ENCODE measurements around the gene SLC30A4. TPM values are rescaled to one million over a fixed set of nuclear protein-coding genes. Genes with fewer than 3 reads are reported as not detected.

The SLC30A4 gene
- total and polyA plus RNA-seq, 2 donors (not counting 1 experiment from before 2014, with no cell fraction given), result 6.7 to 12.2 TPM

- Histone ChIP-seq H4K20me1 (ENCODE audit: control insufficient read depth, extremely low read depth, insufficient read depth, low read length) (no peaks in the 10 kb centered on the region), H2AFZ (ENCODE audit: low read length) (no peak overlapping the region), H3K9ac (ENCODE audit: insufficient read depth, low read length) (no peak overlapping the region), H3K27me3 (ENCODE audit: control insufficient read depth, insufficient read depth, low read length) (no peaks in the 10 kb centered on the region), H3K36me3 (ENCODE audit: control insufficient read depth, insufficient read depth, low read length) (no peaks in the 10 kb centered on the region), H3K4me2 (ENCODE audit: extremely low read depth, insufficient read depth, low read length) (no peak overlapping the region), H3K79me2 (ENCODE audit: control insufficient read depth, insufficient read depth, low read length) (no peaks in the 10 kb centered on the region), H3K4me3 (replicated peaks in 1 of 4; ENCODE audit: control extremely low read depth in 1 of 4, insufficient read depth in 1 of 4, low read depth in 3 of 4, low read length in 4 of 4) (no peak overlapping the region), H3K4me1 (ENCODE audit: control insufficient read depth, extremely low read depth, insufficient read depth, low read length) (no peaks in the 10 kb centered on the region), H3K27ac (ENCODE audit: insufficient read depth, low read length) (no peak overlapping the region), H3K9me3 (ENCODE audit: control insufficient read depth, insufficient read depth, low read depth, low read length) (no peaks in the 10 kb centered on the region)
- TF ChIP-seq EZH2 (IDR thresholded peaks at IDR 0.05; ENCODE audit: low read length, missing control alignments), result no peak
- TF ChIP-seq CTCF (conservative IDR thresholded peaks at IDR 0.05 in 1 of 2, IDR thresholded peaks at IDR 0.05 in 1 of 2; ENCODE audit: low read depth in 1 of 2, low read length in 2 of 2), result no peak
- DNase-seq (ENCODE audit: low read depth in 2 of 2), result no peak
Measured at GRCh38 chr15:45529613-45530012, 7.1 kb upstream of the SLC30A4 start.

- H3K27me3 ChIP-seq (ENCODE audit: control insufficient read depth, insufficient read depth, low read length), result no peaks in the 10 kb centered on the region
- no peak overlapping the region for H2AFZ ChIP-seq (ENCODE audit: low read length)
- no peak overlapping the region for H3K27ac ChIP-seq (ENCODE audit: insufficient read depth, low read length)
- H3K36me3 ChIP-seq (ENCODE audit: control insufficient read depth, insufficient read depth, low read length), result no peaks in the 10 kb centered on the region
- H3K4me3 ChIP-seq (replicated peaks in 1 of 4; ENCODE audit: control extremely low read depth in 1 of 4, insufficient read depth in 1 of 4, low read depth in 3 of 4, low read length in 4 of 4), result no peak overlapping the region
- H3K79me2 ChIP-seq (ENCODE audit: control insufficient read depth, insufficient read depth, low read length), result no peaks in the 10 kb centered on the region
- no peak overlapping the region for H3K9ac ChIP-seq (ENCODE audit: insufficient read depth, low read length)
- H4K20me1 ChIP-seq (ENCODE audit: control insufficient read depth, extremely low read depth, insufficient read depth, low read length), result no peaks in the 10 kb centered on the region
- TF ChIP-seq EZH2 (IDR thresholded peaks at IDR 0.05; ENCODE audit: low read length, missing control alignments), result no peak
- TF ChIP-seq CTCF (conservative IDR thresholded peaks at IDR 0.05 in 1 of 2, IDR thresholded peaks at IDR 0.05 in 1 of 2; ENCODE audit: low read depth in 1 of 2, low read length in 2 of 2), result no peak
- H3K9me3 ChIP-seq (ENCODE audit: control insufficient read depth, insufficient read depth, low read depth, low read length), result no peaks in the 10 kb centered on the region
- H3K4me1 ChIP-seq (ENCODE audit: control insufficient read depth, extremely low read depth, insufficient read depth, low read length), result peaks cover 2% of the 10 kb centered on the region
- no peak overlapping the region for H3K4me2 ChIP-seq (ENCODE audit: extremely low read depth, insufficient read depth, low read length)
- no peak for DNase-seq (ENCODE audit: low read depth in 2 of 2)
Measured at GRCh38 chr15:45527086-45527485, 4.5 kb upstream of the SLC30A4 start.

GRCh38 chr15:45523166-45523460, 558 bp upstream of the SLC30A4 start:
- H3K4me3 ChIP-seq (replicated peaks in 1 of 4; ENCODE audit: control extremely low read depth in 1 of 4, insufficient read depth in 1 of 4, low read depth in 3 of 4, low read length in 4 of 4), result peak overlapping the region; percentile 36 to 89 (median 69)

More at GRCh38 chr15:45523166-45523460, 558 bp upstream of the SLC30A4 start:
- H3K36me3 ChIP-seq (ENCODE audit: control insufficient read depth, insufficient read depth, low read length), result no peaks in the 10 kb centered on the region
- H4K20me1 ChIP-seq (ENCODE audit: control insufficient read depth, extremely low read depth, insufficient read depth, low read length), result no peaks in the 10 kb centered on the region
- no peaks in the 10 kb centered on the region for H3K9me3 ChIP-seq (ENCODE audit: control insufficient read depth, insufficient read depth, low read depth, low read length)
- H3K9ac ChIP-seq (ENCODE audit: insufficient read depth, low read length), result peak overlapping the region; percentile 59
- H3K4me1 ChIP-seq (ENCODE audit: control insufficient read depth, extremely low read depth, insufficient read depth, low read length), result peaks cover 4% of the 10 kb centered on the region
- peak overlapping the region; percentile 73 for H2AFZ ChIP-seq (ENCODE audit: low read length)
- H3K27ac ChIP-seq (ENCODE audit: insufficient read depth, low read length), result no peak overlapping the region
- no peaks in the 10 kb centered on the region for H3K79me2 ChIP-seq (ENCODE audit: control insufficient read depth, insufficient read depth, low read length)
- H3K27me3 ChIP-seq (ENCODE audit: control insufficient read depth, insufficient read depth, low read length), result no peaks in the 10 kb centered on the region
- no peak for TF ChIP-seq CTCF (conservative IDR thresholded peaks at IDR 0.05 in 1 of 2, IDR thresholded peaks at IDR 0.05 in 1 of 2; ENCODE audit: low read depth in 1 of 2, low read length in 2 of 2)
- no peak for TF ChIP-seq EZH2 (IDR thresholded peaks at IDR 0.05; ENCODE audit: low read length, missing control alignments)
- H3K4me2 ChIP-seq (ENCODE audit: extremely low read depth, insufficient read depth, low read length), result peak overlapping the region; percentile 99
- DNase-seq (ENCODE audit: low read depth in 2 of 2), result no peak

All from fibroblast of lung (primary cell).